NCI-H2196 treated with DMSO at 0.1 percent for 48 hours (cell line): ENCODE data around the gene XXYLT1.

Source experiments
- DNase-seq: peaks from one replicate; lab custom pipeline; 2025; ENCODE audit not compliant: unreplicated experiment; lab: John Stamatoyannopoulos, UW

XXYLT1 gene

GRCh38 chr3:195034101-195034500 is 236.9 kb downstream of the XXYLT1 start:
- DNase-seq, result no peak

- DNase-seq, result peak; percentile 29
Measured at GRCh38 chr3:195033531-195034091, 237.3 kb downstream of the XXYLT1 start.

- no peak for DNase-seq
Measured at GRCh38 chr3:195032955-195033354, 238.0 kb downstream of the XXYLT1 start.

GRCh38 chr3:195032106-195032759 is 238.7 kb downstream of the XXYLT1 start:
- DNase-seq, result no peak

GRCh38 chr3:195031574-195032003 is 239.4 kb downstream of the XXYLT1 start:
- DNase-seq, result no peak

GRCh38 chr3:195030791-195031321 is 240.1 kb downstream of the XXYLT1 start:
- no peak for DNase-seq

- DNase-seq, result no peak
Measured at GRCh38 chr3:195028877-195029606, 241.9 kb downstream of the XXYLT1 start.

GRCh38 chr3:195025884-195026200 is 245.1 kb downstream of the XXYLT1 start:
- no peak for DNase-seq

- no peak for DNase-seq
Measured at GRCh38 chr3:195025056-195025883, 245.7 kb downstream of the XXYLT1 start.

GRCh38 chr3:195023989-195024388 is 247.0 kb downstream of the XXYLT1 start:
- no peak for DNase-seq

GRCh38 chr3:195023576-195023975 is 247.4 kb downstream of the XXYLT1 start:
- DNase-seq, result no peak

- DNase-seq, result no peak
Measured at GRCh38 chr3:195021692-195022091, 249.3 kb downstream of the XXYLT1 start.

- no peak for DNase-seq
Measured at GRCh38 chr3:195020921-195021320, 250.0 kb downstream of the XXYLT1 start.

GRCh38 chr3:195020185-195020584 is 250.8 kb downstream of the XXYLT1 start:
- DNase-seq, result no peak

GRCh38 chr3:195019335-195019734 is 251.6 kb downstream of the XXYLT1 start:
- no peak for DNase-seq
